ENCODE results near the gene RNF8. TPM values are rescaled to one million over a fixed set of nuclear protein-coding genes. Genes with fewer than 3 reads are reported as not detected.

Gene RNF8
- total and polyA plus RNA-seq, 9 of the 15 experiments (the other 6 are each of a cell fraction or from before 2014, with no cell fraction given), result 10.6 to 47.0 (median 37.5) TPM

GRCh38 chr6:37339741-37340638 lies 13.8 kb upstream of the RNF8 start (continued):
- no peak for TF ChIP-seq E4F1 (CRISPR knock-in tag; IDR thresholded peaks at IDR 0.05; ENCODE audit: borderline replicate concordance)
- TF ChIP-seq ZNF717 (CRISPR knock-in tag; IDR thresholded peaks at IDR 0.05), result no peak
- TF ChIP-seq MCM2 (IDR thresholded peaks at IDR 0.05; ENCODE audit: low read depth), result no peak
- no peak for TF ChIP-seq EZH2 (IDR thresholded peaks at IDR 0.05; ENCODE audit: borderline replicate concordance, low read depth, low read length)
- TF ChIP-seq PTBP1 (IDR thresholded peaks at IDR 0.05; ENCODE audit: low read depth, low read length), result no peak
- TF ChIP-seq AFF1 (IDR thresholded peaks at IDR 0.05; ENCODE audit: low read depth in 1 of 2, partially characterized antibody in 2 of 2), result no peak
- TF ChIP-seq MGA (IDR thresholded peaks at IDR 0.05), result no peak
- no peak for TF ChIP-seq CXXC5 (CRISPR knock-in tag; IDR thresholded peaks at IDR 0.05)
